GM12878 (cell line): ENCODE data around the gene RGS6. TPM values are rescaled to one million over a fixed set of nuclear protein-coding genes. Genes with fewer than 3 reads are reported as not detected.

Experiments used
- FOXM1 ChIP-seq: IDR thresholded peaks from 2 replicates; pipeline ENCODE4 v1.6.1; 2012; ENCODE audit warnings: low read depth, mild to moderate bottlenecking, inconsistent platforms, low read length, moderate library complexity
- SMC3 ChIP-seq: IDR thresholded peaks from 2 replicates; pipeline ENCODE4 v1.6.1; 2011; ENCODE audit warnings: low read length, improper control_type of control experiment, borderline replicate concordance
- SREBF2 ChIP-seq: IDR thresholded peaks from 2 replicates; pipeline ENCODE4 v1.6.1; 2012; ENCODE audit warnings: mild to moderate bottlenecking, low read length
- WRNIP1 ChIP-seq: IDR thresholded peaks from 2 replicates; pipeline ENCODE4 v1.6.1; 2011; ENCODE audit warnings: low read depth, low read length, improper control_type of control experiment, borderline replicate concordance
- YY1 ChIP-seq: IDR thresholded peaks from 2 replicates; pipeline ENCODE4 v1.6.1; 2011; ENCODE audit warnings: low read depth, mild to moderate bottlenecking, low read length
- polyA plus RNA-seq, 11 experiments: library from polyadenylated mRNA; depleted of rRNA in 4 of 11; unstranded in 6 of 11; stranded (reverse) in 5 of 11; fragments of >200 nt; fragmentation: Nextera tagmentation in 4 of 11; fragmentation: Illumina TruSeq in 1 of 11; extraction: Ambion mirVana in 4 of 11; extraction: Trizol in 1 of 11; gene quantifications; 1 replicate in 1 of 11; 2 replicates in 10 of 11; pipeline versions ENCODE4 v1.2.1 to v1.2.3, GENCODE V29; 2011 to 2016; ENCODE audit warnings: inconsistent platforms in 2 of 11, missing spikeins in 2 of 11, low read depth in 1 of 11
- total RNA-seq, 4 experiments: library from RNA; depleted of rRNA in 3 of 4; stranded (reverse); fragments of >200 nt in 3 of 4; fragmentation: Illumina TruSeq in 1 of 4; extraction: Trizol in 1 of 4; gene quantifications; 2 replicates each; pipeline versions ENCODE4 v1.2.1 to v1.2.3, GENCODE V29; 2013 to 2021
- TF ChIP-seq, protein P1 (sequence below): fragments of 450-650 bp; formaldehyde crosslinking; IDR thresholded peaks from 2 replicates; pipeline ENCODE4 v1.5.0; 2022; ENCODE audit warnings: mild to moderate bottlenecking, missing genetic modification characterization
- TF ChIP-seq, protein P2 (sequence below), 3 experiments: IDR thresholded peaks in 2 of 3; conservative IDR thresholded peaks in 1 of 3; 2 replicates each; pipeline ENCODE4 v1.5.1; 2011; ENCODE audit warnings: low read depth in 3 of 3, low read length in 3 of 3, mild to moderate bottlenecking in 3 of 3, control low read depth in 2 of 3, moderate library complexity in 2 of 3, inconsistent platforms in 1 of 3, mixed read lengths in 1 of 3; ENCODE audit not compliant: control insufficient read depth in 2 of 3, insufficient read depth in 1 of 3; ENCODE audit errors: extremely low read depth in 1 of 3
- TF ChIP-seq, protein P3 (sequence below): fragments of 150-350 bp; IDR thresholded peaks from 2 replicates; pipeline ENCODE4 v1.6.1; 2014; ENCODE audit warnings: mild to moderate bottlenecking, low read depth, low read length
- TF ChIP-seq, protein P4 (sequence below): IDR thresholded peaks from 2 replicates; pipeline ENCODE4 v1.6.1; 2012; ENCODE audit warnings: low read length, inconsistent platforms

Gene RGS6
- total and polyA plus RNA-seq, 10 of the 15 experiments (the other 5 are each of a cell fraction or from before 2014, with no cell fraction given), result 3.9 to 18.1 (median 12.4) TPM

DNA sequence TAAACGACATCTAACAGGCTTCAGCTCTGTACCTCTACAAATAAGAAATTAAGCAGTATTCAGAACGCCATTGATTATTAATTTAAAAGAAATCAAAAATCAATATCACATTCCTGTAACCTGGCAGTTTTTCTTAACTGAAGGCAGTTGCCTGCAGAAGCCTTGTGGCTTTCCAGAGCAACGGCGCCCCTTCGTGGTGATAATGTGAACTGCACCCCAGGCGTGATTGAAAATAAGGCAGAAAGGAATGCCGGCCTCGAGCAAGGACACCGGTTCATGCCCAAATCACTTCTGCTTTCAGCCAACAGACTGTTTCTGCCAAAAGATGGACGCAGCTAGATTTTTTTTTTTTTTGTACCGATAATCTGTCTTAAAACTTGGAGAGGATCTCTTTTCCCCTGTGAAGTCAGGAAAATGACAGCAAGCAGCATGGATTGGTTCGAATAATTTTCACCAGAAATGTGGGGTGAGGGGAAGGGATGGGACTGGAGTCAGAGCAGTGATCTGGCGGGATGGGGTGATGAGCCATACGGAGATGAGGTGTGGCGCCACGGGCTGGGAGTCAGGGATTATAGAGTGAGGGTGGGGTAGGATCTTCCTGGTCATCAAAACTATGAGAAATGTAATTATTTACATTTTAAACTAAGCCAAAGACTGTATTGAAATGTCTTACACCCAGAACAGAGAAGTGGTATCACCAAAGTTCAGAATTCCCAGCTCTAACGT lies 488.7 kb downstream of the RGS6 start (continued):
- TF ChIP-seq, protein P1, sequence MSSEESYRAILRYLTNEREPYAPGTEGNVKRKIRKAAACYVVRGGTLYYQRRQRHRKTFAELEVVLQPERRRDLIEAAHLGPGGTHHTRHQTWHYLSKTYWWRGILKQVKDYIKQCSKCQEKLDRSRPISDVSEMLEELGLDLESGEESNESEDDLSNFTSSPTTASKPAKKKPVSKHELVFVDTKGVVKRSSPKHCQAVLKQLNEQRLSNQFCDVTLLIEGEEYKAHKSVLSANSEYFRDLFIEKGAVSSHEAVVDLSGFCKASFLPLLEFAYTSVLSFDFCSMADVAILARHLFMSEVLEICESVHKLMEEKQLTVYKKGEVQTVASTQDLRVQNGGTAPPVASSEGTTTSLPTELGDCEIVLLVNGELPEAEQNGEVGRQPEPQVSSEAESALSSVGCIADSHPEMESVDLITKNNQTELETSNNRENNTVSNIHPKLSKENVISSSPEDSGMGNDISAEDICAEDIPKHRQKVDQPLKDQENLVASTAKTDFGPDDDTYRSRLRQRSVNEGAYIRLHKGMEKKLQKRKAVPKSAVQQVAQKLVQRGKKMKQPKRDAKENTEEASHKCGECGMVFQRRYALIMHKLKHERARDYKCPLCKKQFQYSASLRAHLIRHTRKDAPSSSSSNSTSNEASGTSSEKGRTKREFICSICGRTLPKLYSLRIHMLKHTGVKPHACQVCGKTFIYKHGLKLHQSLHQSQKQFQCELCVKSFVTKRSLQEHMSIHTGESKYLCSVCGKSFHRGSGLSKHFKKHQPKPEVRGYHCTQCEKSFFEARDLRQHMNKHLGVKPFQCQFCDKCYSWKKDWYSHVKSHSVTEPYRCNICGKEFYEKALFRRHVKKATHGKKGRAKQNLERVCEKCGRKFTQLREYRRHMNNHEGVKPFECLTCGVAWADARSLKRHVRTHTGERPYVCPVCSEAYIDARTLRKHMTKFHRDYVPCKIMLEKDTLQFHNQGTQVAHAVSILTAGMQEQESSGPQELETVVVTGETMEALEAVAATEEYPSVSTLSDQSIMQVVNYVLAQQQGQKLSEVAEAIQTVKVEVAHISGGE (CRISPR knock-in tag), result no peak
- peak; percentile 59; the same call in 1 of the 2 replicates for TF ChIP-seq YY1
- TF ChIP-seq, protein P2, sequence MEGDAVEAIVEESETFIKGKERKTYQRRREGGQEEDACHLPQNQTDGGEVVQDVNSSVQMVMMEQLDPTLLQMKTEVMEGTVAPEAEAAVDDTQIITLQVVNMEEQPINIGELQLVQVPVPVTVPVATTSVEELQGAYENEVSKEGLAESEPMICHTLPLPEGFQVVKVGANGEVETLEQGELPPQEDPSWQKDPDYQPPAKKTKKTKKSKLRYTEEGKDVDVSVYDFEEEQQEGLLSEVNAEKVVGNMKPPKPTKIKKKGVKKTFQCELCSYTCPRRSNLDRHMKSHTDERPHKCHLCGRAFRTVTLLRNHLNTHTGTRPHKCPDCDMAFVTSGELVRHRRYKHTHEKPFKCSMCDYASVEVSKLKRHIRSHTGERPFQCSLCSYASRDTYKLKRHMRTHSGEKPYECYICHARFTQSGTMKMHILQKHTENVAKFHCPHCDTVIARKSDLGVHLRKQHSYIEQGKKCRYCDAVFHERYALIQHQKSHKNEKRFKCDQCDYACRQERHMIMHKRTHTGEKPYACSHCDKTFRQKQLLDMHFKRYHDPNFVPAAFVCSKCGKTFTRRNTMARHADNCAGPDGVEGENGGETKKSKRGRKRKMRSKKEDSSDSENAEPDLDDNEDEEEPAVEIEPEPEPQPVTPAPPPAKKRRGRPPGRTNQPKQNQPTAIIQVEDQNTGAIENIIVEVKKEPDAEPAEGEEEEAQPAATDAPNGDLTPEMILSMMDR (IDR thresholded peaks at IDR 0.05 in 2 of 3, conservative IDR thresholded peaks at IDR 0.05 in 1 of 3; ENCODE audit: control insufficient read depth in 2 of 3, extremely low read depth in 1 of 3, insufficient read depth in 1 of 3, low read depth in 3 of 3, low read length in 3 of 3), result peak; percentile 91 to 97 (median 95)
- TF ChIP-seq WRNIP1, result no peak
- peak; percentile 50; the same call in 1 of the 2 replicates for TF ChIP-seq FOXM1
- peak; percentile 90 for TF ChIP-seq SMC3
- no peak for TF ChIP-seq SREBF2
- TF ChIP-seq, protein P3, sequence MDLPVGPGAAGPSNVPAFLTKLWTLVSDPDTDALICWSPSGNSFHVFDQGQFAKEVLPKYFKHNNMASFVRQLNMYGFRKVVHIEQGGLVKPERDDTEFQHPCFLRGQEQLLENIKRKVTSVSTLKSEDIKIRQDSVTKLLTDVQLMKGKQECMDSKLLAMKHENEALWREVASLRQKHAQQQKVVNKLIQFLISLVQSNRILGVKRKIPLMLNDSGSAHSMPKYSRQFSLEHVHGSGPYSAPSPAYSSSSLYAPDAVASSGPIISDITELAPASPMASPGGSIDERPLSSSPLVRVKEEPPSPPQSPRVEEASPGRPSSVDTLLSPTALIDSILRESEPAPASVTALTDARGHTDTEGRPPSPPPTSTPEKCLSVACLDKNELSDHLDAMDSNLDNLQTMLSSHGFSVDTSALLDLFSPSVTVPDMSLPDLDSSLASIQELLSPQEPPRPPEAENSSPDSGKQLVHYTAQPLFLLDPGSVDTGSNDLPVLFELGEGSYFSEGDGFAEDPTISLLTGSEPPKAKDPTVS, result no peak
- TF ChIP-seq, protein P4, sequence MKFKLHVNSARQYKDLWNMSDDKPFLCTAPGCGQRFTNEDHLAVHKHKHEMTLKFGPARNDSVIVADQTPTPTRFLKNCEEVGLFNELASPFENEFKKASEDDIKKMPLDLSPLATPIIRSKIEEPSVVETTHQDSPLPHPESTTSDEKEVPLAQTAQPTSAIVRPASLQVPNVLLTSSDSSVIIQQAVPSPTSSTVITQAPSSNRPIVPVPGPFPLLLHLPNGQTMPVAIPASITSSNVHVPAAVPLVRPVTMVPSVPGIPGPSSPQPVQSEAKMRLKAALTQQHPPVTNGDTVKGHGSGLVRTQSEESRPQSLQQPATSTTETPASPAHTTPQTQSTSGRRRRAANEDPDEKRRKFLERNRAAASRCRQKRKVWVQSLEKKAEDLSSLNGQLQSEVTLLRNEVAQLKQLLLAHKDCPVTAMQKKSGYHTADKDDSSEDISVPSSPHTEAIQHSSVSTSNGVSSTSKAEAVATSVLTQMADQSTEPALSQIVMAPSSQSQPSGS, result no peak
- TF ChIP-seq, all 136 proteins: peak for 8
